T-helper 17 cell (primary cell): ENCODE data around the gene TTLL10. TPM values are rescaled to one million over a fixed set of nuclear protein-coding genes. Genes with fewer than 3 reads are reported as not detected.

ENCODE experiments used
- ATAC-seq: fragments of 150-1000 bp; cut with Tn5 transposase; 2 replicates; pipeline ENCODE4 v1.10.0; 2021; ENCODE audit warnings: mild to moderate bottlenecking, moderate library complexity
- DNase-seq, 3 donors: peaks; one replicate each; pipeline versions ENCODE4 v3.0.0 to v3.0.0-alpha.2; 2020 to 2021
- H3K9me3 ChIP-seq: one replicate; pipeline ENCODE4 v1.7.0; 2013; ENCODE audit warnings: low read length, mild to moderate bottlenecking; ENCODE audit not compliant: control insufficient read depth, poor library complexity, severe bottlenecking
- H3K27ac Mint-ChIP-seq: one replicate; pipeline ENCODE4 v1.8.0; 2022; ENCODE audit warnings: mild to moderate bottlenecking, moderate library complexity, mixed read lengths
- H3K27me3 Mint-ChIP-seq: one replicate; pipeline ENCODE4 v1.8.0; 2022; ENCODE audit warnings: mixed read lengths
- H3K36me3 Mint-ChIP-seq: one replicate; pipeline ENCODE4 v1.8.0; 2022; ENCODE audit warnings: low read depth, mixed read lengths
- H3K4me1 Mint-ChIP-seq: one replicate; pipeline ENCODE4 v1.8.0; 2022; ENCODE audit warnings: mild to moderate bottlenecking, mixed read lengths
- H3K4me3 Mint-ChIP-seq: one replicate; pipeline ENCODE4 v1.8.0; 2022; ENCODE audit warnings: mild to moderate bottlenecking, moderate library complexity, mixed read lengths
- total RNA-seq, 4 donors: library from RNA in 2 of 4; stranded (reverse) in 2 of 4; gene quantifications; one replicate each; pipeline ENCODE4 v1.2.3 and lab custom pipeline; 2022 to 2026

Gene TTLL10
- total RNA-seq, 2 donors from 2014 or later, result 0.86 to 2.5 TPM

GRCh38 chr1:1236945-1237873 is 63.5 kb downstream of the TTLL10 start:
- no peaks in the 10 kb centered on the region for H3K9me3 ChIP-seq
- no peak overlapping the region for H3K4me3 Mint-ChIP-seq
- H3K27me3 Mint-ChIP-seq, result no peaks in the 10 kb centered on the region
- H3K27ac Mint-ChIP-seq, result no peak overlapping the region
- no peaks in the 10 kb centered on the region for H3K36me3 Mint-ChIP-seq
- peaks cover 12% of the 10 kb centered on the region for H3K4me1 Mint-ChIP-seq
- DNase-seq (no peak), ATAC-seq (no peak)

- Mint-ChIP-seq H3K27me3 (no peaks in the 10 kb centered on the region), H3K4me3 (no peak overlapping the region), H3K4me1 (peaks cover 12% of the 10 kb centered on the region), H3K36me3 (no peaks in the 10 kb centered on the region), H3K27ac (no peak overlapping the region)
- no peaks in the 10 kb centered on the region for H3K9me3 ChIP-seq
- no peak for DNase-seq
- ATAC-seq, result no peak
Observed at GRCh38 chr1:1237874-1238701, 64.4 kb downstream of the TTLL10 start.

DNA sequence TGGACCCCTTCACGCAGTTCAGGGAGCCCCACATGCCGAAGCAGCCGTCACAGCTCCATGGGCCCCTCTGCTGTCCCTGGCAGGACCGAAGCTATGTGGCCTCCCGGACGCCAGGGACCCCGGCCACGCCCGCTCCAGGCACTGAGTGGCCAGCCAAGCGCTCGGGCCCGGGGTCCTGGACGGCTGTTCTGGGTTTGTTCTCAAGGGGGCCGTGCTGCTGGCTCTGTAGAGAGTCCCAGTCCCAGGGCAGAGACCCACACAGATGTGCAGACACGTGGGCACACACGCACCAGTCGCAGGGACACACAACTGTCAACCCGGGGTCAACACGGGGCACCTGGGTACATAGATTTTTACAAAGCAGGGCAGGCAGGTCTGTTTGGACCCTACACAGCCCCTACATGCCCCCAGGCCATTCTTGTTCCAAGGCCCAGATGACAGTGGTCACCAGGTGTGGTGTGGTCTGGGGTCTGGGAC is 65.1 kb downstream of the TTLL10 start:
- ATAC-seq (no peak), DNase-seq (no peak)
- Mint-ChIP-seq H3K4me3 (no peak overlapping the region), H3K4me1 (peaks cover 9% of the 10 kb centered on the region), H3K27ac (no peak overlapping the region), H3K27me3 (no peaks in the 10 kb centered on the region), H3K36me3 (no peaks in the 10 kb centered on the region)
- H3K9me3 ChIP-seq, result no peaks in the 10 kb centered on the region

- no peaks in the 10 kb centered on the region for H3K9me3 ChIP-seq
- Mint-ChIP-seq H3K36me3 (no peaks in the 10 kb centered on the region), H3K27ac (no peak overlapping the region), H3K4me3 (no peak overlapping the region), H3K27me3 (no peaks in the 10 kb centered on the region), H3K4me1 (peaks cover 7% of the 10 kb centered on the region)
- no peak for ATAC-seq
- no peak for DNase-seq
Observed at GRCh38 chr1:1239227-1239613, 65.5 kb downstream of the TTLL10 start.

- Mint-ChIP-seq H3K4me3 (no peak overlapping the region), H3K27ac (no peak overlapping the region), H3K4me1 (peaks cover 2% of the 10 kb centered on the region), H3K36me3 (no peaks in the 10 kb centered on the region), H3K27me3 (no peaks in the 10 kb centered on the region)
- ATAC-seq, result no peak
- no peak for DNase-seq
- no peaks in the 10 kb centered on the region for H3K9me3 ChIP-seq
Observed at GRCh38 chr1:1239614-1240347, 66.1 kb downstream of the TTLL10 start.

DNA sequence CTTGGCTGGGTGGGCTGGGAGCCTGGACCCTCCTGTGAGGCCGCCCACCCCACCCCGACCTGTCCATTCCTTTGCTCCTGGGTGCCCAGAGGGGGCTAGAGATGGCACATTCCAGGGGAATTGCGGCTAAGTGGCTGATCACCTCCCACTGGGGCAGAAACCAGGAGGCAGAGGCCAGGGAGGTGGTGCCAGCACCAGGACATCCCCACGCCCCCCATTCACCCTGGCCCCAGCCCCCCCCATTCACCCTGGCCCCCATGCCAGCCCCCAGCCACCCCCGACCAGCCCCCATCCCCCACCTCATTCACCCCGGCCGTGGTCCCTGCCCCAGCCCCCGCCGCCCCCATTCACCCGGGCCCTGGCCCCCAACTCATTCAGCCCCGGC is 66.7 kb downstream of the TTLL10 start:
- no peaks in the 10 kb centered on the region for H3K36me3 Mint-ChIP-seq
- ATAC-seq (no peak), DNase-seq (no peak)
- no peak overlapping the region for H3K4me3 Mint-ChIP-seq
- no peaks in the 10 kb centered on the region for H3K9me3 ChIP-seq
- H3K27ac Mint-ChIP-seq, result no peak overlapping the region
- H3K27me3 Mint-ChIP-seq, result no peaks in the 10 kb centered on the region
- H3K4me1 Mint-ChIP-seq, result no peaks in the 10 kb centered on the region

- H3K9me3 ChIP-seq, result no peaks in the 10 kb centered on the region
- Mint-ChIP-seq H3K27ac (no peak overlapping the region), H3K36me3 (no peaks in the 10 kb centered on the region), H3K27me3 (no peaks in the 10 kb centered on the region), H3K4me1 (no peaks in the 10 kb centered on the region), H3K4me3 (no peak overlapping the region)
- DNase-seq (no peak), ATAC-seq (no peak)
Observed at GRCh38 chr1:1240822-1241587, 67.3 kb downstream of the TTLL10 start.

- Mint-ChIP-seq H3K27me3 (no peaks in the 10 kb centered on the region), H3K4me3 (no peak overlapping the region), H3K4me1 (no peaks in the 10 kb centered on the region), H3K27ac (no peak overlapping the region), H3K36me3 (no peaks in the 10 kb centered on the region)
- no peak for DNase-seq
- no peak for ATAC-seq
- H3K9me3 ChIP-seq, result no peaks in the 10 kb centered on the region
Observed at GRCh38 chr1:1241588-1242219, 68.0 kb downstream of the TTLL10 start.

DNA sequence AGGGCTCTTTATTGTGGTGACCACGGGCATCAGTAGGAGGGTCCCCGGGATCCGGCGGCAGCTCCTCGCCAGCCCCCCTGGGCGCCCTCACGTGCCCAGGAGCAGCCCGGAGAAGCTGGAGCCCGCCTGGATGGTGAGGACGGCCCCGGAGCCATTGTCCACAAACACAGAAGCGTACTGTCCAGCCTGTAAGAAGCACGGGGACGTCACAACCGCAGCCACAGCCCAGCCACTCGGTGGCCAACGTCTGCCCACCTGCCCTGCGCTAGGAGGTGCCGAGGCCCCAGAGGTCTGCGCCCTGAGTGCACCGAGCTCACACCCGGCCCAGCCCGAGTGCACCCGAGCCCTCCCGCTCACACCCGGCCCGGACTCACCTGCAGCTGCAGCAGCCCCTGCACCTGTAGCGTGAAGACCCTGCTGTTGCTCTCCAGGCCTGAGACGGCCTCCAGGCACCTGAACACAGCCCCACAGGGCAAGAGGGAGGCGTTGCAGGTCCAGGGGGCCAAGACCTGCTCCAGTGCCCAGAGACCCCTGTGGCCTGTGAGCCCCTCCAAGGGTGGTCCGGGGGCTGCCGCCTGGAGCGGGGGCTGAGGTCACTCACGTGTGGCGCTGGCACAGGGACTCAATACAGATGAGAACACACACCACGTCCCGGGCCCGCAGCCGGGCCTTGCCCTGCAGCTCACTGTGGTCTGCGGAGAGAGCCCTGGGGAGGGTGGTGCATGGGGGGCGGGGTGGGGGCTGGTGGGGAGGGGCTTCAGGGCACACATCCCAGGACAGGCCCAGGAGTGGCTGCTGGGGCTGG is 69.0 kb downstream of the TTLL10 start:
- ATAC-seq (no peak), DNase-seq (no peak)
- Mint-ChIP-seq H3K4me3 (no peak overlapping the region), H3K27ac (no peak overlapping the region), H3K36me3 (no peaks in the 10 kb centered on the region), H3K4me1 (no peaks in the 10 kb centered on the region), H3K27me3 (no peaks in the 10 kb centered on the region)
- no peaks in the 10 kb centered on the region for H3K9me3 ChIP-seq

DNA sequence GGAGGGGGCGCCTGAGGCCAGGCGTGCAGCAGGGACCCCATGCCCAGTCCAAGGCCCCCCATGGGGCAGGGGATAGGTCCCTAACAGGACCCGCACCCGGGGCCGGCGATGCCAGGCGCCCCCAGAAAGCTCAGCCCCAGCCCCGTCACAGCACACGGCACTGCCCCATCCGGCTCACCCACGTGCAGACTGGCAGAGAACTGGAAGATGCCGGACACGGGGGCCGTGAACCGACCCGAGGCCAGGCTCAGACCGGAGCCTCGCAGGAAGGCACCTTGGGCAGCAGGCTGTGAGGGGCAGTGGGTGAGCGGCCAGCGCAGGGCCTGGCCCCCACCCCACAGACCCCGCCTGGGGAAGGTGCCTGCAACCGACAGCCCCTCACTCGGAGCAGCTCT is 69.6 kb downstream of the TTLL10 start:
- H3K27me3 Mint-ChIP-seq, result no peaks in the 10 kb centered on the region
- H3K4me1 Mint-ChIP-seq, result no peaks in the 10 kb centered on the region
- no peak for ATAC-seq
- H3K36me3 Mint-ChIP-seq, result no peaks in the 10 kb centered on the region
- no peak overlapping the region for H3K27ac Mint-ChIP-seq
- DNase-seq, result no peak
- no peaks in the 10 kb centered on the region for H3K9me3 ChIP-seq
- H3K4me3 Mint-ChIP-seq, result no peak overlapping the region

- H3K36me3 Mint-ChIP-seq, result no peaks in the 10 kb centered on the region
- ATAC-seq (no peak), DNase-seq (no peak)
- no peaks in the 10 kb centered on the region for H3K4me1 Mint-ChIP-seq
- no peaks in the 10 kb centered on the region for H3K27me3 Mint-ChIP-seq
- no peak overlapping the region for H3K4me3 Mint-ChIP-seq
- H3K27ac Mint-ChIP-seq, result no peak overlapping the region
- no peaks in the 10 kb centered on the region for H3K9me3 ChIP-seq
Observed at GRCh38 chr1:1243807-1244191, 70.1 kb downstream of the TTLL10 start.
